Measurements from ENCODE around the gene SSUH2.

The SSUH2 gene

DNA sequence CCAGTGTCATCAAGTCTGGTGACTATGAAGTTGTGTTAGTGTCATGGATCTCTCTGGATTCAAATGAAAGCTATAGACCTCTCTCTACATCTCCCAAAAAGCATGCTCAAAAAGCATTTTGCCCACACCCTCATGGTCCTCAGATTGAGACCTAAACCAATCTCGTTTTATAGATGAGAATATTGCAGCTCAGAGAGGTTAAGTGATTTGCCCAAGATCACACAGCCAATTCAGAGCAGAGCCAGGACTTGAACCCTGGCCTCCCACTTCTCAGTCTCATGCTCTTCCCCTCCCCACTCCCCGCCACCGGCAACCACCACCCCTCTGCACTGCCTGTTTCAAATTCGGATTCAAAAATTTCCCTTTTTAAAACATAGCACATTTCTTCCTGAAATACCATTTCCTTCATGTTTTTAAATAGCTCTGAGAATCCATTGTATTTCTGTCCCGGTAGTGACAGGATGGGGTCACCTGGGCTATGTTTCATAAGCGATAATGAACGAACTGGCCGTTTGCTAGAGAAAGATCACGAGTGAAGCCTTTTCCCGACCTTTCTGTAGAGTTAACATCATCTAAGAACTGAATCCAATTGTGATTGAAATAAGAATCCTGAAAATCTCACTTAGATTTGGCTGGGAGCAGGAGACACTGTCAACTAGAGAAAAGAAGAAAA, 769 bp downstream of the SSUH2 start:
- H3K27me3 Mint-ChIP-seq: peaks cover 27% of the 10 kb centered on the region
- H3K4me1 Mint-ChIP-seq: no peaks in the 10 kb centered on the region
- no peaks in the 10 kb centered on the region for H3K9me3 Mint-ChIP-seq
- no peak overlapping the region for H3K4me3 Mint-ChIP-seq
- ATAC-seq (replicated peaks; ENCODE audit: extremely low read depth, poor library complexity, severe bottlenecking) (no peak), DNase-seq (ENCODE audit: low spot score in 2 of 2) (no peak)
- H3K27ac Mint-ChIP-seq (ENCODE audit: low read depth): no peak overlapping the region
- H3K36me3 Mint-ChIP-seq (ENCODE audit: insufficient read depth): peaks cover 3% of the 10 kb centered on the region

DNA sequence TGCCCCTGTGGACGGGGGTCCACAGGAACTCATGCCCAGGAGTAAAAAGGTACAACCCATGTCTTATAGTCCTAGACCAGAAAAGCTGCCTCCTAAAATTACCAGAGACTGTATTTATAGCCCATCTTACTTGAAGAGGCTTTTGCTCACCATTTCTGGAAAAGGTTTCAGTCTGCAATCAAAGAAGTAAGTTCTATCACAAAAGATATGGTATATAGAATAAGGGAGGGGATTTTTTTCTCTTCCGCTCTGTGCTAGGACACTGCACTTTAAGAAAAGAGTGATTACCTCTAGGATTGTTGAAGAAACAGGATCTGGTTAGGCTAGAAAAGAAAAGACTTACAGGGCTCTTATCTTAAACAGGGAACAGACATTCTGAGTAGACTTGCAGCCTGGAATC, 2.6 kb downstream of the SSUH2 start:
- peaks cover 3% of the 10 kb centered on the region for H3K36me3 Mint-ChIP-seq (ENCODE audit: insufficient read depth)
- H3K4me1 Mint-ChIP-seq: no peaks in the 10 kb centered on the region
- DNase-seq (ENCODE audit: low spot score in 2 of 2) (no peak), ATAC-seq (replicated peaks; ENCODE audit: extremely low read depth, poor library complexity, severe bottlenecking) (no peak)
- H3K4me3 Mint-ChIP-seq: no peak overlapping the region
- no peak overlapping the region for H3K27ac Mint-ChIP-seq (ENCODE audit: low read depth)
- no peaks in the 10 kb centered on the region for H3K9me3 Mint-ChIP-seq
- H3K27me3 Mint-ChIP-seq: peaks cover 36% of the 10 kb centered on the region

- Mint-ChIP-seq H3K36me3 (ENCODE audit: insufficient read depth) (peaks cover 3% of the 10 kb centered on the region), H3K9me3 (no peaks in the 10 kb centered on the region), H3K4me3 (no peak overlapping the region), H3K27me3 (peaks cover 36% of the 10 kb centered on the region), H3K27ac (ENCODE audit: low read depth) (peak overlapping the region; percentile 15), H3K4me1 (no peaks in the 10 kb centered on the region)
- no peak for DNase-seq (ENCODE audit: low spot score in 2 of 2)
- no peak for ATAC-seq (replicated peaks; ENCODE audit: extremely low read depth, poor library complexity, severe bottlenecking)
Measured at GRCh38 chr3:8641472-8641871, 3.1 kb downstream of the SSUH2 start.

DNA sequence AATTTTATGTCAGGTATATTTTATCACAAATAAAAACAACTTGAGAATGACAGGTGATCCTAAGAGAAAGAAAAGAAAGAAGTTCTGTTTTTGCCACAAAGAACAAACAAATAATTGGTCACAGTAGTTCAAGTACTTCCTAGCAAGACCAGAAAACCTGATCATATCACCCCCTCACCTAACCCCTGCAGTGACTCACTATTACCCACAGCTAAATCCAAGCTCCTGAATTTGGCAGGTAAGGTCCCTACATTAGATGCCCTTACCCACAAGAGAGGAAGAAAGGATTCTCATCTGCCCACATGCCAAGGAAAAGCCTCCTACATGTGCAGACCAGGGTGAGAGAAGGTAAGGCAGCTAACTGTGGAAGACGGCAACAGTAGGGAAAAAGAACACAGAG, 4.4 kb downstream of the SSUH2 start:
- H3K9me3 Mint-ChIP-seq: no peaks in the 10 kb centered on the region
- DNase-seq (ENCODE audit: low spot score in 2 of 2) (no peak), ATAC-seq (replicated peaks; ENCODE audit: extremely low read depth, poor library complexity, severe bottlenecking) (no peak)
- H3K36me3 Mint-ChIP-seq (ENCODE audit: insufficient read depth): peaks cover 1% of the 10 kb centered on the region
- H3K27me3 Mint-ChIP-seq: peaks cover 39% of the 10 kb centered on the region
- H3K4me3 Mint-ChIP-seq: no peak overlapping the region
- H3K27ac Mint-ChIP-seq (ENCODE audit: low read depth): no peak overlapping the region
- H3K4me1 Mint-ChIP-seq: no peaks in the 10 kb centered on the region

DNA sequence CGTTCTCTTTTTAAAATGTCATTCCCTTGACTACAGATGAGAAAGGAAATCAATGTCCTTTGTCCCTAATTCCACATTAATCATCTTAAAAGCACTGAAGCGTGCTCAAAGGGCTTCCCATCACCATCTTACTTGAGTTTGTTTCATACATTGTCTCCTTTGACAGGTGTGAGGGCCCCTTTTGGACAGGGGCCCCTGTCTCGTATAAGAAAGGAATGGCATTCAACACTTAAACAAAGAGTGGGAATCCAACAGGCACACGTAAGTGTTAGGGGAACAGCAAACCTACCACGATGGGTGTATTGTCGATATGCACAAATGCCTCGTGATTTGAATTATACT, 5.0 kb downstream of the SSUH2 start:
- Mint-ChIP-seq H3K9me3 (no peaks in the 10 kb centered on the region), H3K27me3 (peaks cover 40% of the 10 kb centered on the region), H3K27ac (ENCODE audit: low read depth) (no peak overlapping the region), H3K4me3 (no peak overlapping the region), H3K4me1 (no peaks in the 10 kb centered on the region), H3K36me3 (ENCODE audit: insufficient read depth) (peaks cover 1% of the 10 kb centered on the region)
- DNase-seq (ENCODE audit: low spot score in 2 of 2) (no peak), ATAC-seq (replicated peaks; ENCODE audit: extremely low read depth, poor library complexity, severe bottlenecking) (no peak)

DNA sequence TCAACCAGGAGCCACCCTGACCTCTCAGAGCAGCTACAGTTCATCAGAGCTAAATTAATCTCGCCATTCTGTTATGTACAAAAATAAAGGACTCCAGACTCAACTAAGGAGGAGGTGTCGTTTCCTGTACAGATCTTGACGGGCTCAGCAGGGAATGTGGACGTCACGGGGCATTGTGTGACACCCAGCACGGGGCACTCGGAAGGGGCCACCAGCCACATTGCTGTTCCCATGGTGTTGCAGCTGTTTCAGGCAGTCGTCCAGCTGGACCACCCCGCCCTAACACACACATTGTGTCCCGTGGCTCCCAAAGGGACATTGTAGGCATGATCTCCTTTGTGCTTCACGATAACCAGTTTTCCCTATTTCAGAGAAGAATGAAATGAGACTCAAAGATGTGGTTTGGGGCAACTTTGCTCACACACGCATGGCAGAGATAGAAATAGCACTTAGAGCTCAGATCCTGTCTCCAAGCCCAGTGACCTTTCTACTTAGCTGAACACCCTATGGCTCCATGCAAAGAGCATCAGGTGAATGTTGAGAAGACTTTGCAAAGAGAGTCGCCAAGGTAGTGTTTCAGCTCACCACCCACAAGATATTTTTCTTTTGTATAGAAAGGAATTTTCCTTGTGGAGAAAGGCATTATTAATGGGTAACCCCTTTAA, 5.5 kb downstream of the SSUH2 start:
- H3K36me3 Mint-ChIP-seq (ENCODE audit: insufficient read depth): peaks cover 1% of the 10 kb centered on the region
- H3K27ac Mint-ChIP-seq (ENCODE audit: low read depth): no peak overlapping the region
- no peaks in the 10 kb centered on the region for H3K9me3 Mint-ChIP-seq
- no peak overlapping the region for H3K4me3 Mint-ChIP-seq
- H3K27me3 Mint-ChIP-seq: peaks cover 35% of the 10 kb centered on the region
- DNase-seq (ENCODE audit: low spot score in 2 of 2) (no peak), ATAC-seq (replicated peaks; ENCODE audit: extremely low read depth, poor library complexity, severe bottlenecking) (no peak)
- no peaks in the 10 kb centered on the region for H3K4me1 Mint-ChIP-seq

DNA sequence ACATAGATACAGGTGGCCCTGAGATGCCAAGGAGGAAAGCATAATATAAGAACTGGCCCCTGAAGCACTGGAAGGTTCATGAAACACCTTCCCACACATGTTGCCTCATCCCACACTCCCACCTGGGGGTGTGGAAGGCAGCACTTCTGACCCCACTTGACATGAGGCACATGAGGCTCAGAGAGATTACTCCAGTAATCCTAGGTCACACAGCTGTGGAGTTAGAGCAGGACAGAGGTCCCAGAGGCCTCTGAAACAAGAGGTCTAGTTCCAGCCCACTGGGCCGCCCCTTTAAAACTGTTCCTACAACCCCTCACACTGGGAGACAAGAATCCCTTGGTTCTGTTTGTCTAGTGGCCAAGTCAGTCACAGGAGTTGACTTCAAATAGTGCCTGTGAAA, 7.2 kb downstream of the SSUH2 start:
- H3K27me3 Mint-ChIP-seq: peaks cover 30% of the 10 kb centered on the region

DNA sequence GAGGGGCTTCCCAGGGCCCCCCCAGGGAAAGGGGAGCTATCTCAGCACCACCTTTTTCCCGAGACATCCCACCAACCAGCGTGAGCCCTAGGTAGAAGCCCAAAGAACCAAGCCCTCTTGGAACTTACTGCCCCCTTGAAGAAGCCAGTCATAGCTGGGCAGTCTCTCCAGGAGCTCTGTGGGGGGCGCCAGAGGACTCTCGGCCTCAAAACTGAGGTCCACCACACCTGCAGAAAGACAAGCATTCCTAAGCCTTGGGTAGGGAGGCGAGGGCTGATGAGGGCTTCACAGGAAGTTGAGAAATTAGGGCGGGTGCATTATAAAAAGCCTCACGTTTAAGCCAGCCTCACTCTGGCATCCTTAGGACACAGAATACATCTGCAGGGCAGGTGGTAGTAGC, 9.0 kb downstream of the SSUH2 start:
- no peak overlapping the region for H3K27ac Mint-ChIP-seq (ENCODE audit: low read depth)
- ATAC-seq (replicated peaks; ENCODE audit: extremely low read depth, poor library complexity, severe bottlenecking) (no peak), DNase-seq (ENCODE audit: low spot score in 2 of 2) (no peak)
- H3K4me3 Mint-ChIP-seq: no peak overlapping the region
- peaks cover 4% of the 10 kb centered on the region for H3K4me1 Mint-ChIP-seq
- peaks cover 30% of the 10 kb centered on the region for H3K27me3 Mint-ChIP-seq
- H3K9me3 Mint-ChIP-seq: no peaks in the 10 kb centered on the region
- peaks cover 1% of the 10 kb centered on the region for H3K36me3 Mint-ChIP-seq (ENCODE audit: insufficient read depth)

More for the DNA sequence above, 7.2 kb downstream of the SSUH2 start:
- H3K4me3 Mint-ChIP-seq: no peak overlapping the region
- peaks cover 1% of the 10 kb centered on the region for H3K36me3 Mint-ChIP-seq (ENCODE audit: insufficient read depth)
- no peaks in the 10 kb centered on the region for H3K4me1 Mint-ChIP-seq
- no peak for DNase-seq (ENCODE audit: low spot score in 2 of 2)
- ATAC-seq (replicated peaks; ENCODE audit: extremely low read depth, poor library complexity, severe bottlenecking): no peak
- H3K9me3 Mint-ChIP-seq: no peaks in the 10 kb centered on the region
- no peak overlapping the region for H3K27ac Mint-ChIP-seq (ENCODE audit: low read depth)

- H3K27me3 Mint-ChIP-seq: peaks cover 30% of the 10 kb centered on the region
- no peaks in the 10 kb centered on the region for H3K36me3 Mint-ChIP-seq (ENCODE audit: insufficient read depth)
Measured at GRCh38 chr3:8635125-8635524, 9.5 kb downstream of the SSUH2 start.

GRCh38 chr3:8632402-8633237, 12.0 kb downstream of the SSUH2 start:
- Mint-ChIP-seq H3K9me3 (no peaks in the 10 kb centered on the region), H3K36me3 (ENCODE audit: insufficient read depth) (no peaks in the 10 kb centered on the region), H3K27me3 (peaks cover 21% of the 10 kb centered on the region), H3K4me1 (peaks cover 14% of the 10 kb centered on the region), H3K27ac (ENCODE audit: low read depth) (no peak overlapping the region), H3K4me3 (no peak overlapping the region)
- ATAC-seq (replicated peaks; ENCODE audit: extremely low read depth, poor library complexity, severe bottlenecking) (no peak), DNase-seq (ENCODE audit: low spot score in 2 of 2) (no peak)

More at GRCh38 chr3:8635125-8635524, 9.5 kb downstream of the SSUH2 start:
- ATAC-seq (replicated peaks; ENCODE audit: extremely low read depth, poor library complexity, severe bottlenecking) (no peak), DNase-seq (ENCODE audit: low spot score in 2 of 2) (no peak)
- no peaks in the 10 kb centered on the region for H3K9me3 Mint-ChIP-seq
- no peak overlapping the region for H3K4me3 Mint-ChIP-seq
- peaks cover 4% of the 10 kb centered on the region for H3K4me1 Mint-ChIP-seq
- H3K27ac Mint-ChIP-seq (ENCODE audit: low read depth): no peak overlapping the region

- Mint-ChIP-seq H3K9me3 (no peaks in the 10 kb centered on the region), H3K4me3 (no peak overlapping the region), H3K27me3 (peaks cover 11% of the 10 kb centered on the region), H3K27ac (ENCODE audit: low read depth) (no peak overlapping the region), H3K4me1 (peaks cover 14% of the 10 kb centered on the region), H3K36me3 (ENCODE audit: insufficient read depth) (no peaks in the 10 kb centered on the region)
- no peak for DNase-seq (ENCODE audit: low spot score in 2 of 2)
- ATAC-seq (replicated peaks; ENCODE audit: extremely low read depth, poor library complexity, severe bottlenecking): no peak
Measured at GRCh38 chr3:8631661-8632060, 12.9 kb downstream of the SSUH2 start.

- ATAC-seq (replicated peaks; ENCODE audit: extremely low read depth, poor library complexity, severe bottlenecking) (peak; percentile 74), DNase-seq (ENCODE audit: low spot score in 2 of 2) (no peak)
- H3K36me3 Mint-ChIP-seq (ENCODE audit: insufficient read depth): no peaks in the 10 kb centered on the region
- H3K27ac Mint-ChIP-seq (ENCODE audit: low read depth): peak overlapping the region; percentile 66
- H3K27me3 Mint-ChIP-seq: no peaks in the 10 kb centered on the region
- H3K9me3 Mint-ChIP-seq: no peaks in the 10 kb centered on the region
- peak overlapping the region; percentile 43 for H3K4me3 Mint-ChIP-seq
- H3K4me1 Mint-ChIP-seq: peaks cover 14% of the 10 kb centered on the region
Measured at GRCh38 chr3:8629151-8630021, 15.2 kb downstream of the SSUH2 start.
